Loucy (cell line): ENCODE measurements around the gene ADGRD1.

Experiments
- EZH2phosphoT487 ChIP-seq: fragments of 200-600 bp; IDR thresholded peaks from 2 replicates; pipeline ENCODE4 v1.6.1; 2018; ENCODE audit warnings: antibody characterized with exemption, mild to moderate bottlenecking, moderate library complexity, borderline replicate concordance
- TF ChIP-seq, protein P1 (sequence below): fragments of 200-600 bp; sonication (generic); conservative IDR thresholded peaks from 2 replicates; pipeline ENCODE4 v1.5.1; 2014; ENCODE audit warnings: mild to moderate bottlenecking, antibody characterized with exemption, low read length

DNA sequence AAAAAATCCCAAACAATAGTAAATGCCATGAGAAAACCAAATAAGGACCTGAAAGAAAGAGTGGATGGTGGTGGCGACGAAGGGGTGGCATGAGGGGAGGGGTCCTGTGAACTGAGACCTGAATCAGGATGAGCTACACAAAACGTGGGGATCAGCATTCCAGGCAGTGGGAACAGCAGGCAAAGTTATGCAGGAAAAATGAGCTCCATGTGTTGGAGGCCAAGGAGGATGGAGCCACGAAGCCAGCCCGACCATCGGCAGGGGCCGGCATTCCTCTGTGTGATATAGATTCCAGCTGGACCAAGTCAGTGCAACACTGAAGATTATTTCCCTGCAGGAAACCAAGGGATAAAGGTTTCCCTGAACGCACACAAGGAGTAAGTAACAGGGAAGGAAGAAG lies 7.1 kb downstream of the ADGRD1 start:
- TF ChIP-seq, protein P1, sequence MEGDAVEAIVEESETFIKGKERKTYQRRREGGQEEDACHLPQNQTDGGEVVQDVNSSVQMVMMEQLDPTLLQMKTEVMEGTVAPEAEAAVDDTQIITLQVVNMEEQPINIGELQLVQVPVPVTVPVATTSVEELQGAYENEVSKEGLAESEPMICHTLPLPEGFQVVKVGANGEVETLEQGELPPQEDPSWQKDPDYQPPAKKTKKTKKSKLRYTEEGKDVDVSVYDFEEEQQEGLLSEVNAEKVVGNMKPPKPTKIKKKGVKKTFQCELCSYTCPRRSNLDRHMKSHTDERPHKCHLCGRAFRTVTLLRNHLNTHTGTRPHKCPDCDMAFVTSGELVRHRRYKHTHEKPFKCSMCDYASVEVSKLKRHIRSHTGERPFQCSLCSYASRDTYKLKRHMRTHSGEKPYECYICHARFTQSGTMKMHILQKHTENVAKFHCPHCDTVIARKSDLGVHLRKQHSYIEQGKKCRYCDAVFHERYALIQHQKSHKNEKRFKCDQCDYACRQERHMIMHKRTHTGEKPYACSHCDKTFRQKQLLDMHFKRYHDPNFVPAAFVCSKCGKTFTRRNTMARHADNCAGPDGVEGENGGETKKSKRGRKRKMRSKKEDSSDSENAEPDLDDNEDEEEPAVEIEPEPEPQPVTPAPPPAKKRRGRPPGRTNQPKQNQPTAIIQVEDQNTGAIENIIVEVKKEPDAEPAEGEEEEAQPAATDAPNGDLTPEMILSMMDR: no peak
- TF ChIP-seq EZH2phosphoT487: no peak
